Karpas-422 (cell line): ENCODE data around the gene CCDC57. TPM values are rescaled to one million over a fixed set of nuclear protein-coding genes. Genes with fewer than 3 reads are reported as not detected.

Source experiments
- DNase-seq: peaks from one replicate; pipeline ENCODE4 v3.0.0-alpha.2; 2015
- H2AFZ ChIP-seq: fragments of 200-600 bp; sonication (generic); 2 replicates; pipeline ENCODE4 v1.6.1; 2014; ENCODE audit warnings: antibody characterized with exemption, low read length, mixed read lengths
- H3K27ac ChIP-seq: fragments of 200-600 bp; sonication (generic); 2 replicates; pipeline ENCODE4 v1.5.1; 2014; ENCODE audit warnings: mild to moderate bottlenecking, low read length, moderate library complexity
- H3K27me3 ChIP-seq: fragments of 200-600 bp; sonication (generic); 2 replicates; pipeline ENCODE4 v1.6.1; 2014; ENCODE audit warnings: low read length, mixed read lengths
- H3K36me3 ChIP-seq: fragments of 200-600 bp; sonication (generic); 2 replicates; pipeline ENCODE4 v1.6.1; 2014; ENCODE audit warnings: low read length, mixed read lengths; ENCODE audit not compliant: insufficient read depth
- H3K4me1 ChIP-seq: fragments of 200-600 bp; sonication (generic); 2 replicates; pipeline ENCODE4 v1.6.1; 2014; ENCODE audit warnings: mild to moderate bottlenecking, low read length, mixed read lengths
- H3K4me2 ChIP-seq: fragments of 200-600 bp; sonication (generic); 2 replicates; pipeline ENCODE4 v1.6.1; 2014; ENCODE audit warnings: low read length, low read depth, mild to moderate bottlenecking; ENCODE audit not compliant: poor library complexity, severe bottlenecking
- H3K4me3 ChIP-seq: fragments of 200-600 bp; sonication (generic); 2 replicates; pipeline ENCODE4 v1.5.1; 2014; ENCODE audit warnings: mild to moderate bottlenecking, antibody characterized with exemption, low read length, mixed read lengths
- H3K79me2 ChIP-seq: fragments of 200-600 bp; sonication (generic); 2 replicates; pipeline ENCODE4 v1.6.1; 2014; ENCODE audit warnings: mild to moderate bottlenecking, low read length, mixed read lengths
- H3K9ac ChIP-seq: fragments of 200-600 bp; sonication (generic); 2 replicates; pipeline ENCODE4 v1.6.0; 2014; ENCODE audit warnings: low read length
- H3K9me2 ChIP-seq: fragments of 200-600 bp; sonication (generic), shearing (Covaris generic); replicated peaks from 2 replicates; pipeline ENCODE4 v1.6.0; 2014; ENCODE audit warnings: mild to moderate bottlenecking, low read length, moderate library complexity; ENCODE audit not compliant: insufficient read depth
- H3K9me3 ChIP-seq: fragments of 300-700, 200-600 bp; sonication (generic); 2 replicates; pipeline ENCODE4 v1.6.1; 2014; ENCODE audit warnings: low read length, mixed read lengths
- H4K20me1 ChIP-seq: fragments of 200-600 bp; sonication (generic); 2 replicates; pipeline ENCODE4 v1.6.1; 2014; ENCODE audit warnings: mild to moderate bottlenecking, antibody characterized with exemption, low read length, low read depth; ENCODE audit not compliant: insufficient read depth
- total RNA-seq: library from RNA; depleted of rRNA; stranded (reverse); fragments of >200 nt; shearing (Covaris generic); gene quantifications from 2 replicates; pipeline ENCODE4 v1.2.3, GENCODE V29; 2014; ENCODE audit warnings: low replicate concordance

Gene CCDC57
- total RNA-seq, 1 experiment from 2014 or later = 31.3 TPM

- no peak overlapping the region for H3K9ac ChIP-seq
- no peak for DNase-seq
These were observed 12.9 kb upstream of the CCDC57 start for GRCh38 chr17:82225368-82226029.

GRCh38 chr17:82224666-82225065, 12.0 kb upstream of the CCDC57 start:
- Histone ChIP-seq H4K20me1 (no peaks in the 10 kb centered on the region), H3K4me2 (no peak overlapping the region), H3K27ac (no peak overlapping the region), H3K4me1 (peaks cover 7% of the 10 kb centered on the region), H2AFZ (no peak overlapping the region), H3K9ac (no peak overlapping the region), H3K36me3 (no peaks in the 10 kb centered on the region), H3K79me2 (no peaks in the 10 kb centered on the region), H3K27me3 (no peaks in the 10 kb centered on the region), H3K9me3 (no peaks in the 10 kb centered on the region), H3K9me2 (no peaks in the 10 kb centered on the region), H3K4me3 (no peak overlapping the region)
- no peak for DNase-seq

More at GRCh38 chr17:82225368-82226029, 12.9 kb upstream of the CCDC57 start:
- no peaks in the 10 kb centered on the region for H3K79me2 ChIP-seq
- H3K9me2 ChIP-seq = no peaks in the 10 kb centered on the region
- peaks cover 7% of the 10 kb centered on the region for H3K4me1 ChIP-seq
- H3K4me2 ChIP-seq = no peak overlapping the region
- H3K27ac ChIP-seq = no peak overlapping the region
- H3K27me3 ChIP-seq = no peaks in the 10 kb centered on the region
- H3K36me3 ChIP-seq = no peaks in the 10 kb centered on the region
- H3K4me3 ChIP-seq = no peak overlapping the region
- no peaks in the 10 kb centered on the region for H3K9me3 ChIP-seq
- H4K20me1 ChIP-seq = no peaks in the 10 kb centered on the region
- H2AFZ ChIP-seq = no peak overlapping the region

GRCh38 chr17:82223517-82223916, 10.9 kb upstream of the CCDC57 start:
- no peaks in the 10 kb centered on the region for H3K27me3 ChIP-seq
- no peak overlapping the region for H3K4me2 ChIP-seq
- no peak overlapping the region for H3K27ac ChIP-seq
- H3K79me2 ChIP-seq = no peaks in the 10 kb centered on the region
- H3K4me1 ChIP-seq = peaks cover 7% of the 10 kb centered on the region
- H3K9ac ChIP-seq = no peak overlapping the region
- no peaks in the 10 kb centered on the region for H3K36me3 ChIP-seq
- no peaks in the 10 kb centered on the region for H3K9me3 ChIP-seq
- no peaks in the 10 kb centered on the region for H4K20me1 ChIP-seq
- H3K9me2 ChIP-seq = no peaks in the 10 kb centered on the region
- H3K4me3 ChIP-seq = no peak overlapping the region
- no peak overlapping the region for H2AFZ ChIP-seq
- DNase-seq = no peak

- no peak overlapping the region for H2AFZ ChIP-seq
- H3K4me2 ChIP-seq = no peak overlapping the region
- H3K9me2 ChIP-seq = no peaks in the 10 kb centered on the region
- no peak overlapping the region for H3K27ac ChIP-seq
- no peaks in the 10 kb centered on the region for H3K4me1 ChIP-seq
- H3K4me3 ChIP-seq = no peak overlapping the region
- H3K9me3 ChIP-seq = no peaks in the 10 kb centered on the region
- no peak overlapping the region for H3K9ac ChIP-seq
- H3K36me3 ChIP-seq = no peaks in the 10 kb centered on the region
- no peaks in the 10 kb centered on the region for H4K20me1 ChIP-seq
- H3K27me3 ChIP-seq = no peaks in the 10 kb centered on the region
- H3K79me2 ChIP-seq = no peaks in the 10 kb centered on the region
- no peak for DNase-seq
These were observed 10.2 kb upstream of the CCDC57 start for GRCh38 chr17:82222816-82223215.

- Histone ChIP-seq H3K4me1 (no peaks in the 10 kb centered on the region), H3K9me3 (no peaks in the 10 kb centered on the region), H3K27ac (no peak overlapping the region), H3K27me3 (no peaks in the 10 kb centered on the region), H3K9me2 (no peaks in the 10 kb centered on the region), H3K4me2 (no peak overlapping the region), H3K4me3 (no peak overlapping the region), H2AFZ (no peak overlapping the region), H3K36me3 (no peaks in the 10 kb centered on the region), H3K79me2 (no peaks in the 10 kb centered on the region), H3K9ac (no peak overlapping the region), H4K20me1 (no peaks in the 10 kb centered on the region)
- no peak for DNase-seq
These were observed 8.8 kb upstream of the CCDC57 start for GRCh38 chr17:82221341-82221902.

GRCh38 chr17:82219753-82220709, 7.4 kb upstream of the CCDC57 start:
- H3K79me2 ChIP-seq = no peaks in the 10 kb centered on the region
- H3K9ac ChIP-seq = no peak overlapping the region
- no peak overlapping the region for H3K4me2 ChIP-seq
- no peak overlapping the region for H2AFZ ChIP-seq
- H3K4me3 ChIP-seq = no peak overlapping the region
- H3K9me2 ChIP-seq = no peaks in the 10 kb centered on the region
- H3K9me3 ChIP-seq = no peaks in the 10 kb centered on the region
- H3K27me3 ChIP-seq = no peaks in the 10 kb centered on the region
- no peak overlapping the region for H3K27ac ChIP-seq
- no peaks in the 10 kb centered on the region for H3K36me3 ChIP-seq
- no peaks in the 10 kb centered on the region for H4K20me1 ChIP-seq
- no peaks in the 10 kb centered on the region for H3K4me1 ChIP-seq
- DNase-seq = no peak

- no peaks in the 10 kb centered on the region for H3K9me3 ChIP-seq
- H4K20me1 ChIP-seq = no peaks in the 10 kb centered on the region
- no peaks in the 10 kb centered on the region for H3K36me3 ChIP-seq
- no peak overlapping the region for H3K4me2 ChIP-seq
- H3K79me2 ChIP-seq = no peaks in the 10 kb centered on the region
- no peak overlapping the region for H3K9ac ChIP-seq
- H3K27me3 ChIP-seq = no peaks in the 10 kb centered on the region
- H2AFZ ChIP-seq = no peak overlapping the region
- no peaks in the 10 kb centered on the region for H3K4me1 ChIP-seq
- H3K4me3 ChIP-seq = no peak overlapping the region
- DNase-seq = no peak
- no peaks in the 10 kb centered on the region for H3K9me2 ChIP-seq
- no peak overlapping the region for H3K27ac ChIP-seq
These were observed 6.4 kb upstream of the CCDC57 start for GRCh38 chr17:82219083-82219482.
